CD8-positive, alpha-beta memory T cell (primary cell): ENCODE measurements around the gene SMIM13. TPM values are rescaled to one million over a fixed set of nuclear protein-coding genes. Genes with fewer than 3 reads are reported as not detected.

Experiments
- CTCF ChIA-PET: fragments of 350-600 bp; sonication (Branson Sonifier 250); formaldehyde crosslinking; loops from one replicate; lab custom pipeline; 2021; ENCODE audit warnings: antibody characterized with exemption; lab: Charles Lee
- POLR2A ChIA-PET: fragments of 350-600 bp; sonication (Branson Sonifier 250); formaldehyde crosslinking; loops from one replicate; lab custom pipeline; 2021; ENCODE audit warnings: antibody characterized with exemption; lab: Charles Lee
- DNase-seq, 5 donors: peaks; one replicate each; pipeline versions ENCODE4 v3.0.0 to v3.0.0-alpha.2; 2020 to 2022; ENCODE audit warnings: mixed read lengths in 1 of 5
- H3K27ac ChIP-seq: one replicate; pipeline ENCODE4 v1.7.0; 2013; ENCODE audit warnings: low read depth, mild to moderate bottlenecking, low read length, moderate library complexity
- H3K27me3 ChIP-seq: 2 replicates; pipeline ENCODE4 v1.7.0; 2013; ENCODE audit warnings: low read length, mild to moderate bottlenecking; ENCODE audit not compliant: insufficient read depth, poor library complexity, severe bottlenecking
- H3K36me3 ChIP-seq: 2 replicates; pipeline ENCODE4 v1.7.0; 2013; ENCODE audit warnings: mild to moderate bottlenecking, low read length, moderate library complexity; ENCODE audit not compliant: insufficient read depth
- H3K4me1 ChIP-seq: 2 replicates; pipeline ENCODE4 v1.7.0; 2013; ENCODE audit warnings: mild to moderate bottlenecking, low read length, moderate library complexity; ENCODE audit not compliant: insufficient read depth
- H3K4me3 ChIP-seq: 2 replicates; pipeline ENCODE4 v1.7.0; 2013; ENCODE audit warnings: mild to moderate bottlenecking, low read length
- H3K9me3 ChIP-seq: 2 replicates; pipeline ENCODE4 v1.7.0; 2013; ENCODE audit warnings: mild to moderate bottlenecking, low read length
- H3K27ac Mint-ChIP-seq, 8 donors: one replicate each; pipeline ENCODE4 v1.8.0; 2020 to 2021; ENCODE audit warnings: mixed read lengths in 8 of 8, mild to moderate bottlenecking in 6 of 8, inconsistent platforms in 3 of 8, moderate library complexity in 3 of 8
- H3K27me3 Mint-ChIP-seq, 2 donors: one replicate each; pipeline ENCODE4 v1.8.0; 2020 to 2021; ENCODE audit warnings: mixed read lengths in 2 of 2, mild to moderate bottlenecking in 1 of 2, moderate library complexity in 1 of 2
- H3K36me3 Mint-ChIP-seq, 3 donors: one replicate each; pipeline ENCODE4 v1.8.0; 2020 to 2021; ENCODE audit warnings: mixed read lengths in 3 of 3, inconsistent platforms in 1 of 3, mild to moderate bottlenecking in 1 of 3
- H3K4me1 Mint-ChIP-seq, 3 donors: one replicate each; pipeline ENCODE4 v1.8.0; 2020 to 2021; ENCODE audit warnings: mixed read lengths in 3 of 3, inconsistent platforms in 1 of 3, mild to moderate bottlenecking in 1 of 3
- H3K4me3 Mint-ChIP-seq, 7 donors: one replicate each; pipeline ENCODE4 v1.8.0; 2020 to 2021; ENCODE audit warnings: mixed read lengths in 7 of 7, mild to moderate bottlenecking in 6 of 7, moderate library complexity in 4 of 7, inconsistent platforms in 2 of 7
- H3K9me3 Mint-ChIP-seq, 5 donors: one replicate each; pipeline ENCODE4 v1.8.0; 2020 to 2022; ENCODE audit warnings: mixed read lengths in 5 of 5, mild to moderate bottlenecking in 3 of 5, moderate library complexity in 2 of 5, inconsistent platforms in 1 of 5
- polyA plus RNA-seq: library from polyadenylated mRNA; unstranded; fragments of 300-500 nt; fragmentation: Illumina TruSeq; gene quantifications from one replicate; pipeline ENCODE4 v1.2.3, GENCODE V29; 2021
- total RNA-seq, 2 experiments: library from RNA; stranded (reverse); gene quantifications; one replicate each; pipeline ENCODE4 v1.2.3, GENCODE V29; 2021

The SMIM13 gene
- total and polyA plus RNA-seq, 3 experiments from 2014 or later = 4.6 to 16.0 (median 14.7) TPM

- Mint-ChIP-seq H3K36me3 (peaks cover 1 to 20% (median 5%) of the 10 kb centered on the region in 3 donors), H3K27ac (peak overlapping the region in 5 of 8 donors; percentile 18 to 88 (median 43)), H3K4me1 (peaks cover 40 to 55% (median 44%) of the 10 kb centered on the region in 3 donors), H3K27me3 (no peaks in the 10 kb centered on the region), H3K9me3 (no peaks in the 10 kb centered on the region), H3K4me3 (peak overlapping the region; percentile 23 to 98 (median 60))
- Histone ChIP-seq H3K9me3 (no peaks in the 10 kb centered on the region), H3K27me3 (no peaks in the 10 kb centered on the region), H3K27ac (no peak overlapping the region), H3K36me3 (no peaks in the 10 kb centered on the region), H3K4me3 (no peak overlapping the region), H3K4me1 (peaks cover 24% of the 10 kb centered on the region)
- no peak for DNase-seq
- CTCF ChIA-PET = no interaction called here
- POLR2A ChIA-PET = interaction anchor here (0.6 kb wide), 1 partner anchor 440 kb away, joined by 5 read pairs; no protein-coding TSS in a partner anchor
These were observed 2.5 kb downstream of the SMIM13 start for GRCh38 chr6:11096109-11096508.

GRCh38 chr6:11097476-11097875, 3.8 kb downstream of the SMIM13 start:
- no peak overlapping the region for H3K27ac ChIP-seq
- CTCF ChIA-PET = no interaction called here

GRCh38 chr6:11098004-11098403, 4.4 kb downstream of the SMIM13 start:
- no peaks in the 10 kb centered on the region for H3K36me3 ChIP-seq
- POLR2A ChIA-PET = no interaction called here
- peak overlapping the region in 2 of 8 donors; percentile 15 to 46 for H3K27ac Mint-ChIP-seq
- CTCF ChIA-PET = no interaction called here
- no peak overlapping the region for H3K27ac ChIP-seq
- no peaks in the 10 kb centered on the region for H3K9me3 ChIP-seq
- peak overlapping the region in 1 of 7 donors; percentile 72 for H3K4me3 Mint-ChIP-seq
- H3K27me3 Mint-ChIP-seq = no peaks in the 10 kb centered on the region
- no peak overlapping the region for H3K4me3 ChIP-seq
- H3K9me3 Mint-ChIP-seq = no peaks in the 10 kb centered on the region
- no peak for DNase-seq
- H3K4me1 ChIP-seq = peaks cover 18% of the 10 kb centered on the region
- H3K36me3 Mint-ChIP-seq = peaks cover 5 to 19% (median 5%) of the 10 kb centered on the region in 3 donors
- no peaks in the 10 kb centered on the region for H3K27me3 ChIP-seq
- H3K4me1 Mint-ChIP-seq = peaks cover 43 to 55% (median 52%) of the 10 kb centered on the region in 3 donors

More at GRCh38 chr6:11097476-11097875, 3.8 kb downstream of the SMIM13 start:
- Histone ChIP-seq H3K4me3 (no peak overlapping the region), H3K36me3 (no peaks in the 10 kb centered on the region), H3K4me1 (peaks cover 24% of the 10 kb centered on the region), H3K27me3 (no peaks in the 10 kb centered on the region), H3K9me3 (no peaks in the 10 kb centered on the region)
- H3K27ac Mint-ChIP-seq = peak overlapping the region in 1 of 8 donors; percentile 12
- no peak for DNase-seq
- POLR2A ChIA-PET = no interaction called here
- no peaks in the 10 kb centered on the region for H3K27me3 Mint-ChIP-seq
- peak overlapping the region in 1 of 7 donors; percentile 72 for H3K4me3 Mint-ChIP-seq
- peaks cover 5 to 20% (median 5%) of the 10 kb centered on the region in 3 donors for H3K36me3 Mint-ChIP-seq
- peaks cover 44 to 58% (median 52%) of the 10 kb centered on the region in 3 donors for H3K4me1 Mint-ChIP-seq
- no peaks in the 10 kb centered on the region for H3K9me3 Mint-ChIP-seq

- no peak for DNase-seq
- Histone ChIP-seq H3K4me3 (no peak overlapping the region), H3K36me3 (no peaks in the 10 kb centered on the region), H3K4me1 (no peaks in the 10 kb centered on the region), H3K27ac (no peak overlapping the region), H3K9me3 (no peaks in the 10 kb centered on the region), H3K27me3 (no peaks in the 10 kb centered on the region)
- ChIA-PET POLR2A (no interaction called here), CTCF (no interaction called here)
- Mint-ChIP-seq H3K27me3 (no peaks in the 10 kb centered on the region), H3K4me1 (peaks cover 34 to 46% (median 45%) of the 10 kb centered on the region in 3 donors), H3K9me3 (no peaks in the 10 kb centered on the region), H3K36me3 (peaks cover 5 to 8% (median 6%) of the 10 kb centered on the region in 3 donors), H3K27ac (peak overlapping the region in 1 of 8 donors; percentile 7), H3K4me3 (no peak overlapping the region)
These were observed 7.8 kb downstream of the SMIM13 start for GRCh38 chr6:11101417-11101816.

GRCh38 chr6:11103065-11103464, 9.4 kb downstream of the SMIM13 start:
- Histone ChIP-seq H3K36me3 (no peaks in the 10 kb centered on the region), H3K27ac (no peak overlapping the region), H3K4me3 (no peak overlapping the region), H3K4me1 (no peaks in the 10 kb centered on the region), H3K9me3 (no peaks in the 10 kb centered on the region), H3K27me3 (no peaks in the 10 kb centered on the region)
- ChIA-PET POLR2A (no interaction called here), CTCF (interaction anchor here (1.6 kb wide), 1 partner anchor 9 kb away, joined by 5 read pairs; the partner anchor contains the start of gene SMIM13)
- peak overlapping the region in 1 of 8 donors; percentile 42 for H3K27ac Mint-ChIP-seq
- DNase-seq = no peak
- H3K4me3 Mint-ChIP-seq = no peak overlapping the region
- peaks cover 36 to 56% (median 44%) of the 10 kb centered on the region in 3 donors for H3K4me1 Mint-ChIP-seq
- H3K27me3 Mint-ChIP-seq = no peaks in the 10 kb centered on the region
- no peaks in the 10 kb centered on the region for H3K9me3 Mint-ChIP-seq
- peaks cover 5 to 6% (median 6%) of the 10 kb centered on the region in 3 donors for H3K36me3 Mint-ChIP-seq

- H3K27me3 ChIP-seq = no peaks in the 10 kb centered on the region
- ChIA-PET POLR2A (no interaction called here), CTCF (interaction anchor here (1.1 kb wide), 1 partner anchor 15 kb away, joined by 3 read pairs; the partner anchor contains the start of gene SMIM13)
- Mint-ChIP-seq H3K27ac (peak overlapping the region in 2 of 8 donors; percentile 47 to 65), H3K4me3 (no peak overlapping the region), H3K27me3 (no peaks in the 10 kb centered on the region), H3K36me3 (peaks cover 0 to 4% (median 0%) of the 10 kb centered on the region in 3 donors), H3K4me1 (peaks cover 36 to 68% (median 51%) of the 10 kb centered on the region in 3 donors), H3K9me3 (no peaks in the 10 kb centered on the region)
- H3K36me3 ChIP-seq = no peaks in the 10 kb centered on the region
- no peak overlapping the region for H3K27ac ChIP-seq
- no peaks in the 10 kb centered on the region for H3K9me3 ChIP-seq
- H3K4me1 ChIP-seq = peaks cover 7% of the 10 kb centered on the region
- no peak for DNase-seq
- H3K4me3 ChIP-seq = no peak overlapping the region
These were observed 15.1 kb downstream of the SMIM13 start for GRCh38 chr6:11108726-11109125.

GRCh38 chr6:11110921-11111768, 17.5 kb downstream of the SMIM13 start, which contains the start of gene ERVFRD-1:
TSS of gene ERVFRD-1 (minus strand) at chr6:11111725. CDS start at chr6:11105310, 6,415 bp downstream.
- Histone ChIP-seq H3K36me3 (no peaks in the 10 kb centered on the region), H3K9me3 (no peaks in the 10 kb centered on the region), H3K4me1 (peaks cover 7% of the 10 kb centered on the region), H3K4me3 (peak within 1 kb of the TSS; percentile 13), H3K27ac (no peak within 1 kb of the TSS), H3K27me3 (no peaks in the 10 kb centered on the region)
- POLR2A ChIA-PET = interaction anchor here (0.6 kb wide), 1 partner anchor 26 kb away, joined by 3 read pairs; no protein-coding TSS in a partner anchor
- Mint-ChIP-seq H3K36me3 (no peaks in the 10 kb centered on the region), H3K27me3 (no peaks in the 10 kb centered on the region), H3K4me1 (peaks cover 25 to 57% (median 50%) of the 10 kb centered on the region in 3 donors), H3K4me3 (peak within 1 kb of the TSS; percentile 54 to 77 (median 66)), H3K27ac (peak within 1 kb of the TSS; percentile 27 to 83 (median 62)), H3K9me3 (no peaks in the 10 kb centered on the region)
- no peak for DNase-seq
- CTCF ChIA-PET = interaction anchor here (0.7 to 1.2 kb wide), 2 partner anchors 32 to 198 kb away, joined by 3 read pairs; no protein-coding TSS in a partner anchor
